C4-2B (cell line): ENCODE measurements around the gene DLG2.

Experiments
- H3K27ac ChIP-seq: fragments of 450-650 bp; 2 replicates; pipeline ENCODE4 v1.5.1; 2017
- CTCF ChIP-seq: fragments of 450-650 bp; conservative IDR thresholded peaks from 2 replicates; pipeline ENCODE4 v1.5.1; 2017; ENCODE audit warnings: mild to moderate bottlenecking
- ZFX ChIP-seq: fragments of 450-650 bp; IDR thresholded peaks from 2 replicates; pipeline ENCODE4 v1.6.1; 2017

The DLG2 gene

GRCh38 chr11:85517272-85517671 lies 109.9 kb downstream of the DLG2 start:
- TF ChIP-seq CTCF (no peak), ZFX (no peak)
- H3K27ac ChIP-seq = no peak overlapping the region

- TF ChIP-seq CTCF (no peak), ZFX (no peak)
Observed at GRCh38 chr11:85495918-85496317, 131.2 kb downstream of the DLG2 start.

GRCh38 chr11:85494396-85494795 lies 132.7 kb downstream of the DLG2 start:
- no peak overlapping the region for H3K27ac ChIP-seq
- TF ChIP-seq ZFX (no peak), CTCF (no peak)

More at GRCh38 chr11:85495918-85496317, 131.2 kb downstream of the DLG2 start:
- no peak overlapping the region for H3K27ac ChIP-seq

GRCh38 chr11:85485902-85486301 lies 141.2 kb downstream of the DLG2 start:
- no peak for TF ChIP-seq CTCF
- TF ChIP-seq ZFX = no peak
- H3K27ac ChIP-seq = no peak overlapping the region

- no peak for TF ChIP-seq CTCF
- TF ChIP-seq ZFX = no peak
- no peak overlapping the region for H3K27ac ChIP-seq
Observed at GRCh38 chr11:85483861-85484260, 143.3 kb downstream of the DLG2 start.

GRCh38 chr11:85481862-85482261 lies 145.3 kb downstream of the DLG2 start:
- H3K27ac ChIP-seq = no peak overlapping the region
- no peak for TF ChIP-seq ZFX
- TF ChIP-seq CTCF = no peak

- H3K27ac ChIP-seq = no peak overlapping the region
- TF ChIP-seq ZFX (no peak), CTCF (no peak)
Observed at GRCh38 chr11:85475660-85476517, 151.3 kb downstream of the DLG2 start.
